GM18867 (cell line): ENCODE data around the gene PPP2R2D.

Source experiments
- ATAC-seq: cut with Tn5 transposase; IDR thresholded peaks from one replicate; pipeline ENCODE4 v1.9.1; 2021; ENCODE audit warnings: mild to moderate bottlenecking, moderate library complexity; ENCODE audit not compliant: unreplicated experiment

The PPP2R2D gene

GRCh38 chr10:131994435-131994834 lies 93.6 kb downstream of the PPP2R2D start:
- ATAC-seq, result no peak

- ATAC-seq, result no peak
These were observed 95.9 kb downstream of the PPP2R2D start for GRCh38 chr10:131996466-131997365.

- ATAC-seq, result no peak
These were observed 96.7 kb downstream of the PPP2R2D start for GRCh38 chr10:131997366-131998049.

- ATAC-seq, result no peak
These were observed 97.4 kb downstream of the PPP2R2D start for GRCh38 chr10:131998050-131998844.

- no peak for ATAC-seq
These were observed 98.3 kb downstream of the PPP2R2D start for GRCh38 chr10:131998845-131999681.

- peak; percentile 72 for ATAC-seq
These were observed 100.6 kb downstream of the PPP2R2D start for GRCh38 chr10:132001238-132001972.

- no peak for ATAC-seq
These were observed 101.2 kb downstream of the PPP2R2D start for GRCh38 chr10:132002004-132002403.

GRCh38 chr10:132003282-132003924 lies 102.6 kb downstream of the PPP2R2D start:
- ATAC-seq, result no peak

- no peak for ATAC-seq
These were observed 103.2 kb downstream of the PPP2R2D start for GRCh38 chr10:132004052-132004451.

GRCh38 chr10:132005147-132005546 lies 104.3 kb downstream of the PPP2R2D start:
- ATAC-seq, result no peak

GRCh38 chr10:132006966-132007365 lies 106.2 kb downstream of the PPP2R2D start:
- no peak for ATAC-seq

GRCh38 chr10:132007681-132008080 lies 106.9 kb downstream of the PPP2R2D start:
- no peak for ATAC-seq
